Activated naive CD8-positive, alpha-beta T cell treated with anti-CD3 and anti-CD28 coated beads for 36 hours (primary cell): Measurements from ENCODE around the gene TSEN54. TPM values are rescaled to one million over a fixed set of nuclear protein-coding genes. Genes with fewer than 3 reads are reported as not detected.

Source experiments
- DNase-seq: peaks from one replicate; pipeline ENCODE4 v3.0.0; 2021
- H3K27ac Mint-ChIP-seq: one replicate; pipeline ENCODE4 v1.8.0; 2022; ENCODE audit warnings: mild to moderate bottlenecking, moderate library complexity, mixed read lengths
- H3K27me3 Mint-ChIP-seq: one replicate; pipeline ENCODE4 v1.8.0; 2022; ENCODE audit warnings: mild to moderate bottlenecking, mixed read lengths
- H3K36me3 Mint-ChIP-seq: one replicate; pipeline ENCODE4 v1.8.0; 2021; ENCODE audit warnings: mild to moderate bottlenecking, mixed read lengths
- H3K4me1 Mint-ChIP-seq: one replicate; pipeline ENCODE4 v1.8.0; 2021; ENCODE audit warnings: mixed read lengths
- H3K4me3 Mint-ChIP-seq: one replicate; pipeline ENCODE4 v1.8.0; 2022; ENCODE audit warnings: mild to moderate bottlenecking, moderate library complexity, mixed read lengths
- H3K9me3 Mint-ChIP-seq: one replicate; pipeline ENCODE4 v1.8.0; 2022; ENCODE audit warnings: mixed read lengths
- total RNA-seq, 2 experiments: library from RNA; stranded (reverse); gene quantifications; one replicate each; pipeline ENCODE4 v1.2.3, GENCODE V29; 2021

Gene TSEN54
- total RNA-seq, 2 experiments from 2014 or later = 44.6 to 45.5 TPM

- no peaks in the 10 kb centered on the region for H3K36me3 Mint-ChIP-seq
- H3K27me3 Mint-ChIP-seq = no peaks in the 10 kb centered on the region
- DNase-seq = no peak
- no peak overlapping the region for H3K4me3 Mint-ChIP-seq
- H3K9me3 Mint-ChIP-seq = no peaks in the 10 kb centered on the region
- H3K27ac Mint-ChIP-seq = no peak overlapping the region
- no peaks in the 10 kb centered on the region for H3K4me1 Mint-ChIP-seq
Observed at GRCh38 chr17:75565618-75566017, 49.3 kb downstream of the TSEN54 start.

GRCh38 chr17:75566416-75566815, 50.1 kb downstream of the TSEN54 start:
- Mint-ChIP-seq H3K4me1 (no peaks in the 10 kb centered on the region), H3K36me3 (no peaks in the 10 kb centered on the region), H3K27ac (no peak overlapping the region), H3K4me3 (no peak overlapping the region), H3K9me3 (no peaks in the 10 kb centered on the region), H3K27me3 (no peaks in the 10 kb centered on the region)
- DNase-seq = no peak

GRCh38 chr17:75566834-75567233, 50.5 kb downstream of the TSEN54 start:
- no peaks in the 10 kb centered on the region for H3K9me3 Mint-ChIP-seq

GRCh38 chr17:75568412-75569255, 52.3 kb downstream of the TSEN54 start:
- no peak overlapping the region for H3K4me3 Mint-ChIP-seq
- no peaks in the 10 kb centered on the region for H3K36me3 Mint-ChIP-seq
- H3K9me3 Mint-ChIP-seq = no peaks in the 10 kb centered on the region
- no peaks in the 10 kb centered on the region for H3K4me1 Mint-ChIP-seq
- H3K27ac Mint-ChIP-seq = no peak overlapping the region
- DNase-seq = no peak
- H3K27me3 Mint-ChIP-seq = no peaks in the 10 kb centered on the region

More at GRCh38 chr17:75566834-75567233, 50.5 kb downstream of the TSEN54 start:
- H3K4me3 Mint-ChIP-seq = no peak overlapping the region
- H3K27ac Mint-ChIP-seq = no peak overlapping the region
- H3K36me3 Mint-ChIP-seq = no peaks in the 10 kb centered on the region
- DNase-seq = no peak
- H3K27me3 Mint-ChIP-seq = no peaks in the 10 kb centered on the region
- no peaks in the 10 kb centered on the region for H3K4me1 Mint-ChIP-seq

GRCh38 chr17:75570034-75570676, 53.8 kb downstream of the TSEN54 start:
- no peak for DNase-seq
- H3K27ac Mint-ChIP-seq = no peak overlapping the region
- H3K9me3 Mint-ChIP-seq = no peaks in the 10 kb centered on the region
- H3K27me3 Mint-ChIP-seq = no peaks in the 10 kb centered on the region
- no peaks in the 10 kb centered on the region for H3K36me3 Mint-ChIP-seq
- no peak overlapping the region for H3K4me3 Mint-ChIP-seq
- H3K4me1 Mint-ChIP-seq = no peaks in the 10 kb centered on the region

- Mint-ChIP-seq H3K4me3 (no peak overlapping the region), H3K9me3 (no peaks in the 10 kb centered on the region), H3K4me1 (no peaks in the 10 kb centered on the region), H3K27ac (no peak overlapping the region), H3K27me3 (no peaks in the 10 kb centered on the region), H3K36me3 (no peaks in the 10 kb centered on the region)
- no peak for DNase-seq
Observed at GRCh38 chr17:75570772-75571171, 54.4 kb downstream of the TSEN54 start.

GRCh38 chr17:75571197-75571884, 55.0 kb downstream of the TSEN54 start:
- H3K27me3 Mint-ChIP-seq = no peaks in the 10 kb centered on the region
- H3K9me3 Mint-ChIP-seq = no peaks in the 10 kb centered on the region
- no peaks in the 10 kb centered on the region for H3K36me3 Mint-ChIP-seq
- H3K4me3 Mint-ChIP-seq = no peak overlapping the region
- peak overlapping the region; percentile 51 for H3K27ac Mint-ChIP-seq
- DNase-seq = no peak
- H3K4me1 Mint-ChIP-seq = no peaks in the 10 kb centered on the region

GRCh38 chr17:75571885-75572215, 55.5 kb downstream of the TSEN54 start:
- no peaks in the 10 kb centered on the region for H3K36me3 Mint-ChIP-seq
- no peak for DNase-seq
- no peak overlapping the region for H3K27ac Mint-ChIP-seq
- H3K4me3 Mint-ChIP-seq = no peak overlapping the region
- H3K4me1 Mint-ChIP-seq = no peaks in the 10 kb centered on the region
- no peaks in the 10 kb centered on the region for H3K9me3 Mint-ChIP-seq
- H3K27me3 Mint-ChIP-seq = no peaks in the 10 kb centered on the region

GRCh38 chr17:75572713-75573539, 56.6 kb downstream of the TSEN54 start:
- H3K36me3 Mint-ChIP-seq = no peaks in the 10 kb centered on the region
- no peaks in the 10 kb centered on the region for H3K4me1 Mint-ChIP-seq
- H3K27ac Mint-ChIP-seq = no peak overlapping the region
- H3K4me3 Mint-ChIP-seq = no peak overlapping the region
- no peaks in the 10 kb centered on the region for H3K27me3 Mint-ChIP-seq
- DNase-seq = no peak
- H3K9me3 Mint-ChIP-seq = no peaks in the 10 kb centered on the region

GRCh38 chr17:75573540-75573957, 57.2 kb downstream of the TSEN54 start:
- Mint-ChIP-seq H3K27ac (no peak overlapping the region), H3K27me3 (no peaks in the 10 kb centered on the region), H3K4me1 (no peaks in the 10 kb centered on the region), H3K4me3 (no peak overlapping the region), H3K36me3 (no peaks in the 10 kb centered on the region), H3K9me3 (no peaks in the 10 kb centered on the region)
- DNase-seq = no peak

GRCh38 chr17:75573994-75574393, 57.7 kb downstream of the TSEN54 start:
- Mint-ChIP-seq H3K4me3 (no peak overlapping the region), H3K27me3 (no peaks in the 10 kb centered on the region), H3K4me1 (no peaks in the 10 kb centered on the region), H3K36me3 (no peaks in the 10 kb centered on the region), H3K27ac (no peak overlapping the region), H3K9me3 (no peaks in the 10 kb centered on the region)
- DNase-seq = no peak

Other genes with a start within 250 kb of the TSEN54 start
- gene MIF4GD, start 245.3 kb upstream of the TSEN54 start, total RNA-seq = 10 to 100 TPM; 35.3 to 38.1 TPM
- gene SLC25A19, start 227.1 kb upstream of the TSEN54 start, total RNA-seq = 100 to 1,000 TPM; 103 to 107 TPM
- gene GRB2, start 110.8 kb upstream of the TSEN54 start, total RNA-seq = 100 to 1,000 TPM; 161 to 165 TPM
- 10 to 100 TPM; 46.6 to 55.5 TPM for gene TMEM94, start 59.9 kb upstream of the TSEN54 start, total RNA-seq
- 1 to 10 TPM; 4.3 to 4.5 TPM for gene CASKIN2, start 991 bp upstream of the TSEN54 start, total RNA-seq
- 1 to 10 TPM; 4.8 to 5.0 TPM for gene LLGL2, start 9.2 kb downstream of the TSEN54 start, total RNA-seq
- gene MYO15B, start 71.3 kb downstream of the TSEN54 start, total RNA-seq = 10 to 100 TPM; 17.8 to 18.9 TPM
- under 1 TPM; 0.14 to 0.16 TPM for gene SMIM5, start 116.9 kb downstream of the TSEN54 start, total RNA-seq
- 10 to 100 TPM; 31.4 to 32.6 TPM for gene RECQL5, start 150.6 kb downstream of the TSEN54 start, total RNA-seq
- gene SAP30BP, start 150.8 kb downstream of the TSEN54 start, total RNA-seq = 100 to 1,000 TPM in 1 of 2 experiments, 10 to 100 TPM in 1; 93.4 to 101 TPM
- gene ITGB4, start 204.9 kb downstream of the TSEN54 start, total RNA-seq = 1 to 10 TPM in 1 of 2 experiments, under 1 TPM in 1; 0.64 to 1.4 TPM
- gene GALK1, start 248.7 kb downstream of the TSEN54 start, total RNA-seq = 10 to 100 TPM; 33.2 to 33.6 TPM